Endothelial cell of umbilical vein (primary cell): ENCODE measurements around the gene CILP.

Experiments
- POLR2A ChIP-seq: IDR thresholded peaks from 2 replicates; pipeline ENCODE4 v1.6.1; 2012; ENCODE audit warnings: low read depth, mild to moderate bottlenecking, control low read depth, low read length
- POLR2AphosphoS5 ChIP-seq: IDR thresholded peaks from 2 replicates; pipeline ENCODE4 v1.6.1; 2012; ENCODE audit warnings: low read depth, mild to moderate bottlenecking, control low read depth, low read length, moderate library complexity; ENCODE audit not compliant: insufficient read depth
- TF ChIP-seq, protein P1 (sequence below), 2 donors: IDR thresholded peaks; 1 replicate in 1 of 2; 2 replicates in 1 of 2; pipeline ENCODE4 v1.5.1; 2011; ENCODE audit warnings: low read length in 2 of 2, mild to moderate bottlenecking in 2 of 2, moderate library complexity in 2 of 2, control low read depth in 1 of 2, inconsistent platforms in 1 of 2, low read depth in 1 of 2; ENCODE audit not compliant: insufficient read depth in 1 of 2; ENCODE audit errors: extremely low read depth in 1 of 2

DNA sequence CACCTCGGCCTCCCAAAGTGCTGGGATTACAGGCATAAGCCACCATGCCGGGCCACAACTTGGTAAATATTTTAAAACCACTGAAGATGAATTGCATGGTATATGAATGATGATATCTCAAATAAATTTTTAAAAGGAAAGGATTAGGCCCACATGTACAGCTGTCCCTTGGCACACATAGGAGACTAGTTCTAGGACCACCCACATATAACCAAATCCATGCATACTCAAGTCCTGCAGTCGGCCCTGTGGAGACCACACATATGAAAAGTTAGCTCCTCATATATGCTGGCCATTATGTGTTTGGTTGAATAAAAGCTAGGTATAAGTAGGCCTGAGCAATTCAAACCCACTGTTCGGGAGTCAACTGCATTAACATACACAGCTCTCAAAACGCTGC is 36.8 kb downstream of the CILP start:
- TF ChIP-seq POLR2AphosphoS5 (no peak), POLR2A (no peak)
- TF ChIP-seq, protein P1, sequence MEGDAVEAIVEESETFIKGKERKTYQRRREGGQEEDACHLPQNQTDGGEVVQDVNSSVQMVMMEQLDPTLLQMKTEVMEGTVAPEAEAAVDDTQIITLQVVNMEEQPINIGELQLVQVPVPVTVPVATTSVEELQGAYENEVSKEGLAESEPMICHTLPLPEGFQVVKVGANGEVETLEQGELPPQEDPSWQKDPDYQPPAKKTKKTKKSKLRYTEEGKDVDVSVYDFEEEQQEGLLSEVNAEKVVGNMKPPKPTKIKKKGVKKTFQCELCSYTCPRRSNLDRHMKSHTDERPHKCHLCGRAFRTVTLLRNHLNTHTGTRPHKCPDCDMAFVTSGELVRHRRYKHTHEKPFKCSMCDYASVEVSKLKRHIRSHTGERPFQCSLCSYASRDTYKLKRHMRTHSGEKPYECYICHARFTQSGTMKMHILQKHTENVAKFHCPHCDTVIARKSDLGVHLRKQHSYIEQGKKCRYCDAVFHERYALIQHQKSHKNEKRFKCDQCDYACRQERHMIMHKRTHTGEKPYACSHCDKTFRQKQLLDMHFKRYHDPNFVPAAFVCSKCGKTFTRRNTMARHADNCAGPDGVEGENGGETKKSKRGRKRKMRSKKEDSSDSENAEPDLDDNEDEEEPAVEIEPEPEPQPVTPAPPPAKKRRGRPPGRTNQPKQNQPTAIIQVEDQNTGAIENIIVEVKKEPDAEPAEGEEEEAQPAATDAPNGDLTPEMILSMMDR (IDR thresholded peaks at IDR 0.05; ENCODE audit: extremely low read depth in 1 of 2, insufficient read depth in 1 of 2, low read depth in 1 of 2, low read length in 2 of 2), result no peak
